ENCODE measurements around the gene SLC31A1. TPM values are rescaled to one million over a fixed set of nuclear protein-coding genes. Genes with fewer than 3 reads are reported as not detected.

SLC31A1 gene
- total RNA-seq, 1 experiment from 2014 or later: 64.9 TPM

DNA sequence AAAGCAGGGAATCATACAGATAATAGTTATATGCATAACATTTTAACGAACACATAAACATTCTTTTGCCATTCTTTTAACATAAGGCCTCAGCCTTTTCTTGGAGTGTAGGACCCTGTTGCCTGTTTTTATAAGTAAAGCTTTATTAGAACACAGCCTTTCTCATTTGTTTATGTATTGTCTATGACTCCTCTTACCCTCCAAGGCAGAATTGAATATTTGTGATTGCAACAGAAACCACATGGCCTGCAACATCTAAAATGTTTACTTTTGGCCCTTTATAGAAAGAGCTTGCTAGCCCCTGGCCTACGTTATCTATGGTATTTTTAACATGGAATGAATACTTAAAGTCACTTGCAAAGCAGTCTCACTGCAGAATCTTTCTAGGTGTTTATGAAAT, 2.6 kb downstream of the SLC31A1 start:
- Histone ChIP-seq H3K4me1 (peaks cover 25% of the 10 kb centered on the region), H3K36me3 (ENCODE audit: control insufficient read depth, insufficient read depth, low read length) (no peaks in the 10 kb centered on the region; the same call in 1 of the 2 replicates), H3K27me3 (replicated peaks; ENCODE audit: control insufficient read depth, insufficient read depth, low read length) (no peaks in the 10 kb centered on the region), H3K9me3 (no peaks in the 10 kb centered on the region), H3K4me3 (ENCODE audit: low read depth, low read length) (no peak overlapping the region)
- H3K27me3 Mint-ChIP-seq (ENCODE audit: insufficient read depth, unreplicated experiment): no peaks in the 10 kb centered on the region
- CTCF ChIA-PET: no interaction called here
- H3K4me3 Mint-ChIP-seq (ENCODE audit: unreplicated experiment): peak overlapping the region; percentile 24
- peaks cover 35% of the 10 kb centered on the region for H3K36me3 Mint-ChIP-seq (ENCODE audit: insufficient read depth, unreplicated experiment)
- no peak for TF ChIP-seq CTCF (IDR thresholded peaks at IDR 0.05; ENCODE audit: insufficient read depth in 1 of 2, low read depth in 1 of 2, low read length in 1 of 2, severe bottlenecking in 1 of 2, unreplicated experiment in 1 of 2)
- H3K4me1 Mint-ChIP-seq (ENCODE audit: low read depth, unreplicated experiment): peaks cover 32% of the 10 kb centered on the region
- intact Hi-C loops (cut with micrococcal nuclease; ENCODE audit: unreplicated experiment): loop anchor here (5.0 to 10.0 kb wide), 2 partner anchors 188 to 889 kb away; partner anchors contain the start of genes C9orf43, POLE3 and PTBP3
- no TSS peak for BruUV-seq (replicated peaks)
- DNase-seq: peak in 1 of 2 experiments; percentile 6
- H3K27ac Mint-ChIP-seq (ENCODE audit: unreplicated experiment): no peak overlapping the region
- H3K9me3 Mint-ChIP-seq (ENCODE audit: unreplicated experiment): no peaks in the 10 kb centered on the region
- POLR2A ChIA-PET: no interaction called here

DNA sequence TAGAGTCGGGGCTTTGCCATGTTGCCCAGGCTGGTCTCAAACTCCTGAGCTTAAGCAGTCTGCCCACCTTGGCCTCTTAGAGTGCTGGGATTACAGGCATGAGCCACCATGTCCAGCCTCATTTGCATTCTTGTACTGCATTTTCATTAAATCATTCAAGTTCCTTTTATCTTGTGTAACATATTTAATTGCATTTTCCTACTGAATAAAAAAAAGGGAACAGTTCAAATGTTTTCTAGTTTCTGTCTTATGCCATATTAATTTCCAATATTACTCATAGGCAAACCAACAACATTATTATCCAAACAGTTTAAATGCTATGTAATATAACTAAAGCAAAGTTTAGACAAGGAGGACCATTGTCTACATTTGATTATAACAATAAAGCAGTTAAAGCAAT, 6.1 kb downstream of the SLC31A1 start:
- intact Hi-C loops (cut with micrococcal nuclease; ENCODE audit: unreplicated experiment): loop anchor here (10.0 kb wide), 1 partner anchor 893 kb away; the partner anchor contains the start of gene PTBP3
- no TSS peak for BruUV-seq (replicated peaks)
- H3K27me3 ChIP-seq (replicated peaks; ENCODE audit: control insufficient read depth, insufficient read depth, low read length): no peaks in the 10 kb centered on the region
- H3K27me3 Mint-ChIP-seq (ENCODE audit: insufficient read depth, unreplicated experiment): no peaks in the 10 kb centered on the region
- H3K4me3 Mint-ChIP-seq (ENCODE audit: unreplicated experiment): no peak overlapping the region
- no peak overlapping the region for H3K4me3 ChIP-seq (ENCODE audit: low read depth, low read length)
- ChIA-PET CTCF (interaction anchor here (1.4 kb wide), 1 partner anchor 77 kb away, joined by 4 read pairs; the partner anchor contains the start of gene SLC31A2), POLR2A (interaction anchor here (0.6 kb wide), 1 partner anchor 183 kb away, joined by 3 read pairs; the partner anchor contains the start of genes C9orf43 and POLE3)
- no peaks in the 10 kb centered on the region; the same call in 1 of the 2 replicates for H3K36me3 ChIP-seq (ENCODE audit: control insufficient read depth, insufficient read depth, low read length)
- no peaks in the 10 kb centered on the region for H3K9me3 Mint-ChIP-seq (ENCODE audit: unreplicated experiment)
- H3K4me1 Mint-ChIP-seq (ENCODE audit: low read depth, unreplicated experiment): peaks cover 25% of the 10 kb centered on the region
- no peak for TF ChIP-seq CTCF (IDR thresholded peaks at IDR 0.05; ENCODE audit: insufficient read depth in 1 of 2, low read depth in 1 of 2, low read length in 1 of 2, severe bottlenecking in 1 of 2, unreplicated experiment in 1 of 2)
- peaks cover 15% of the 10 kb centered on the region for H3K4me1 ChIP-seq
- no peak overlapping the region for H3K27ac Mint-ChIP-seq (ENCODE audit: unreplicated experiment)
- peaks cover 12% of the 10 kb centered on the region for H3K36me3 Mint-ChIP-seq (ENCODE audit: insufficient read depth, unreplicated experiment)
- DNase-seq: no peak
- H3K9me3 ChIP-seq: no peaks in the 10 kb centered on the region

DNA sequence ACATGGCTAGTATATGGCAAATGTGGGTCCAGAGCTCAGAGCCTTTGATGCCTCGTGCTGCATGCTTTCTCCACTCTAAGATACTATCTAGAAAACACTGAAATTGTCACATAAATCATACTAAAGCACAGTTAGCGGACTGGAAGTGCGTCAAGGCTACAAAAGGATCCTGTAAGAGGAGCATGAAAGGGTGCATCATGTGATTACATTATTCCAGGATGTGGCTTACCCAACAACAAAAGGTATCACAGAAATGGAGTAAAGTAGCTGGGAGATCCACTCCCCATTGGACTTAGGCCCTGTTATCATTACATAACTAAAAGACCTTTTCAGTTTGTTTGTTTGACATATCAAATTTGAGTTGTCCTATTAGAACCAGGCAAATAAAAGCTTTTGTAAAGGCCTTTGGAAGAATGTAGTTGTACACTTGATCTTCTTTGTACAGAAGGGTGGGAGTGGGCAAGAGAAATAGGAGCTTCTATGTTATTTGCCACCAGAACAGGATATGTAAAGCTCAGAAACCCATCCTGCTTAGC, 6.9 kb downstream of the SLC31A1 start:
- Histone ChIP-seq H3K9me3 (no peaks in the 10 kb centered on the region), H3K27me3 (replicated peaks; ENCODE audit: control insufficient read depth, insufficient read depth, low read length) (no peaks in the 10 kb centered on the region), H3K36me3 (ENCODE audit: control insufficient read depth, insufficient read depth, low read length) (no peaks in the 10 kb centered on the region; the same call in 1 of the 2 replicates), H3K4me1 (peaks cover 15% of the 10 kb centered on the region), H3K4me3 (ENCODE audit: low read depth, low read length) (no peak overlapping the region)
- Mint-ChIP-seq H3K4me3 (ENCODE audit: unreplicated experiment) (peak overlapping the region; percentile 10), H3K27ac (ENCODE audit: unreplicated experiment) (no peak overlapping the region), H3K4me1 (ENCODE audit: low read depth, unreplicated experiment) (peaks cover 20% of the 10 kb centered on the region), H3K36me3 (ENCODE audit: insufficient read depth, unreplicated experiment) (peaks cover 8% of the 10 kb centered on the region), H3K9me3 (ENCODE audit: unreplicated experiment) (no peaks in the 10 kb centered on the region), H3K27me3 (ENCODE audit: insufficient read depth, unreplicated experiment) (no peaks in the 10 kb centered on the region)
- ChIA-PET POLR2A (interaction anchor here (0.6 kb wide), 2 partner anchors 47 to 182 kb away, joined by 3 to 4 read pairs; partner anchors contain the start of genes C9orf43, CDC26, POLE3 and PRPF4), CTCF (interaction anchor here (0.6 to 1.4 kb wide), 3 partner anchors 13 to 77 kb away, joined by 4 to 6 read pairs (median 4); partner anchors contain the start of gene SLC31A2)
- peak in 1 of 2 experiments; percentile 55 for DNase-seq
- no TSS peak for BruUV-seq (replicated peaks)
- intact Hi-C loops (cut with micrococcal nuclease; ENCODE audit: unreplicated experiment): loop anchor here (10.0 kb wide), 1 partner anchor 893 kb away; the partner anchor contains the start of gene PTBP3
- no peak for TF ChIP-seq CTCF (IDR thresholded peaks at IDR 0.05; ENCODE audit: insufficient read depth in 1 of 2, low read depth in 1 of 2, low read length in 1 of 2, severe bottlenecking in 1 of 2, unreplicated experiment in 1 of 2)
